Activated CD4-positive, alpha-beta T cell treated with anti-CD3 and anti-CD28 coated beads, Interleukin-2, amount 50 U/mL, for 48 hours (primary cell): ENCODE measurements around the gene HES4.
"Not testable (repeated sequence)": the region's sequence is repeated elsewhere in the genome, so short reads cannot be mapped to it uniquely, and the experiment has no call there.

Experiments used
- DNase-seq, 2 experiments: peaks; one replicate each; pipeline ENCODE4 v3.0.0-alpha.2; 2020

HES4 gene

GRCh38 chr1:978835-979743 lies 20.8 kb downstream of the HES4 start:
- no peak for DNase-seq

- no peak for DNase-seq
Observed at GRCh38 chr1:978069-978834, 21.6 kb downstream of the HES4 start.

GRCh38 chr1:976791-977190 lies 23.1 kb downstream of the HES4 start:
- DNase-seq = not testable (repeated sequence)

GRCh38 chr1:975896-976683 lies 23.8 kb downstream of the HES4 start:
- peak in 1 of 2 experiments; percentile 61 for DNase-seq

- no peak for DNase-seq
Observed at GRCh38 chr1:975365-975764, 24.5 kb downstream of the HES4 start.

- DNase-seq = no peak
Observed at GRCh38 chr1:974687-975328, 25.1 kb downstream of the HES4 start.

GRCh38 chr1:974293-974640 lies 25.6 kb downstream of the HES4 start:
- no peak for DNase-seq

GRCh38 chr1:973459-974292 lies 26.2 kb downstream of the HES4 start:
- DNase-seq = no peak

GRCh38 chr1:972726-973458 lies 27.0 kb downstream of the HES4 start:
- DNase-seq = no peak

GRCh38 chr1:971751-972506 lies 28.0 kb downstream of the HES4 start:
- no peak for DNase-seq

GRCh38 chr1:970973-971730 lies 28.7 kb downstream of the HES4 start:
- DNase-seq = no peak

GRCh38 chr1:970242-970972 lies 29.5 kb downstream of the HES4 start:
- DNase-seq = no peak

GRCh38 chr1:969260-969855 lies 30.5 kb downstream of the HES4 start:
- DNase-seq = no peak

GRCh38 chr1:967466-968343 lies 32.2 kb downstream of the HES4 start:
- no peak for DNase-seq

GRCh38 chr1:966704-967300 lies 33.1 kb downstream of the HES4 start:
- peak; percentile 90 to 91 for DNase-seq

- peak; percentile 53 to 60 for DNase-seq
Observed at GRCh38 chr1:966135-966703, 33.7 kb downstream of the HES4 start, which contains the start of gene PLEKHN1. Gene PLEKHN1, plus strand, starts transcription at chr1:966482. Its CDS starts 50 bp downstream, at chr1:966532.
